ENCODE data around the gene LHB. TPM values are rescaled to one million over a fixed set of nuclear protein-coding genes. Genes with fewer than 3 reads are reported as not detected.

Gene LHB
- total and polyA plus RNA-seq, 2 of the 4 experiments (the other 2 are of a cell fraction): not detected

DNA sequence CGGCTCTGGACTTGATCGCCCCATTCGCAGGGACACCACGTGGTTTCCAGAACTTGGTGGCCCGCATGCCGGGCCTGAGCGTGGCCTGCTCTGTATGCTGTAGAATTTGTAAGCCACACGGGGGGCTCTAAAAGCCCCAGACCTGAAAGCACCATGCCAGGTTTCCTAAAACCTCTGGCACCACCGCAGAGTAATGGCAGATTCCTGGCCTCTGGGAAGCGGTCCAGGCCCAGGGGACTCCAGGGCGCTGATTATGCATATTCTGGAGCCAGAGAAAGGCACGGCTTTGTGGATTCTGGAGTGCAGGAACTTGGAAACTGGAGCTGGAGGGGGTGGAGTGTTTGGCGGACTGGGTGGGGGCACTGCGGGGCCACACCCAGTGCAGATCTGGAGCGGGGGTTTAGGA lies 48.1 kb downstream of the LHB start:
- Histone ChIP-seq H3K9me3 (ENCODE audit: control insufficient read depth, insufficient read depth, low read length) (no peaks in the 10 kb centered on the region), H3K36me3 (ENCODE audit: control insufficient read depth, insufficient read depth, low read length) (peaks cover 33% of the 10 kb centered on the region), H3K27me3 (ENCODE audit: control insufficient read depth, insufficient read depth, low read length) (no peaks in the 10 kb centered on the region), H3K9ac (ENCODE audit: low read depth, low read length) (no peak overlapping the region), H4K8ac (ENCODE audit: low read depth in 2 of 2, low read length in 2 of 2) (no peak overlapping the region), H2BK120ac (ENCODE audit: low read depth, low read length) (no peak overlapping the region), H2AK9ac (replicated peaks; ENCODE audit: low read depth, low read length, poor library complexity) (no peak overlapping the region), H2BK20ac (ENCODE audit: low read depth, low read length) (no peak overlapping the region), H3K79me1 (ENCODE audit: low read depth in 1 of 2, low read length in 2 of 2) (peaks cover 0 to 39% of the 10 kb centered on the region in 2 experiments; a peak in 3 of 4 replicates), H3K4ac (ENCODE audit: low read depth, low read length) (no peak overlapping the region), H3K27ac (ENCODE audit: insufficient read depth, low read length) (no peak overlapping the region), H4K20me1 (ENCODE audit: insufficient read depth, low read length) (peaks cover 45% of the 10 kb centered on the region), H3K4me3 (ENCODE audit: insufficient read depth, low read depth, low read length) (no peak overlapping the region), H3K18ac (ENCODE audit: low read depth, low read length) (no peak overlapping the region), H3K23ac (ENCODE audit: low read depth, low read length) (no peak overlapping the region), H2BK15ac (ENCODE audit: low read depth, low read length) (no peak overlapping the region), H4K91ac (ENCODE audit: insufficient read depth, low read depth, low read length) (no peak overlapping the region), H3K4me2 (ENCODE audit: low read depth, low read length) (no peak overlapping the region), H3K56ac (ENCODE audit: extremely low read depth, insufficient read depth, low read length) (no peak overlapping the region), H3K9me1 (ENCODE audit: insufficient read depth, low read length) (peaks cover 11% of the 10 kb centered on the region), H3K14ac (replicated peaks; ENCODE audit: low read depth, low read length) (no peak overlapping the region), H3K4me1 (ENCODE audit: control insufficient read depth, insufficient read depth, low read length) (peaks cover 9% of the 10 kb centered on the region), H2AK5ac (ENCODE audit: low read depth, low read length) (no peak overlapping the region), H2AFZ (replicated peaks; ENCODE audit: low read length, poor library complexity) (no peak overlapping the region), H2BK5ac (ENCODE audit: low read depth, low read length, poor library complexity, severe bottlenecking) (no peak overlapping the region), H4K5ac (ENCODE audit: low read depth, low read length) (no peak overlapping the region)
- DNase-seq (no peak), ATAC-seq (ENCODE audit: low read depth) (no peak)
- in situ Hi-C loops (cut with MboI; ENCODE audit: low sequenced_read_pairs): loop anchor here (10.0 kb wide), 1 partner anchor 324 kb away; the partner anchor contains the start of gene CA11
- no TSS peak for BruUV-seq (replicated peaks)
- POLR2A ChIA-PET (ENCODE audit: unreplicated experiment): no interaction called here
- intact Hi-C loops (cut with micrococcal nuclease): loop anchor here (10.0 kb wide), 1 partner anchor 324 kb away; the partner anchor contains the start of gene CA11
- no peak for TF ChIP-seq MXI1 (IDR thresholded peaks at IDR 0.05; ENCODE audit: borderline replicate concordance, low read depth, low read length)
- no peak for TF ChIP-seq MAFK (IDR thresholded peaks at IDR 0.05; ENCODE audit: low read depth, low read length)
- no peak for TF ChIP-seq NFE2L2 (IDR thresholded peaks at IDR 0.05; ENCODE audit: low read depth, low read length)
- TF ChIP-seq, protein P1, sequence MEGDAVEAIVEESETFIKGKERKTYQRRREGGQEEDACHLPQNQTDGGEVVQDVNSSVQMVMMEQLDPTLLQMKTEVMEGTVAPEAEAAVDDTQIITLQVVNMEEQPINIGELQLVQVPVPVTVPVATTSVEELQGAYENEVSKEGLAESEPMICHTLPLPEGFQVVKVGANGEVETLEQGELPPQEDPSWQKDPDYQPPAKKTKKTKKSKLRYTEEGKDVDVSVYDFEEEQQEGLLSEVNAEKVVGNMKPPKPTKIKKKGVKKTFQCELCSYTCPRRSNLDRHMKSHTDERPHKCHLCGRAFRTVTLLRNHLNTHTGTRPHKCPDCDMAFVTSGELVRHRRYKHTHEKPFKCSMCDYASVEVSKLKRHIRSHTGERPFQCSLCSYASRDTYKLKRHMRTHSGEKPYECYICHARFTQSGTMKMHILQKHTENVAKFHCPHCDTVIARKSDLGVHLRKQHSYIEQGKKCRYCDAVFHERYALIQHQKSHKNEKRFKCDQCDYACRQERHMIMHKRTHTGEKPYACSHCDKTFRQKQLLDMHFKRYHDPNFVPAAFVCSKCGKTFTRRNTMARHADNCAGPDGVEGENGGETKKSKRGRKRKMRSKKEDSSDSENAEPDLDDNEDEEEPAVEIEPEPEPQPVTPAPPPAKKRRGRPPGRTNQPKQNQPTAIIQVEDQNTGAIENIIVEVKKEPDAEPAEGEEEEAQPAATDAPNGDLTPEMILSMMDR (conservative IDR thresholded peaks at IDR 0.05; ENCODE audit: low read depth, low read length): no peak
- TF ChIP-seq CHD1 (IDR thresholded peaks at IDR 0.05; ENCODE audit: low read depth, low read length): no peak
- TF ChIP-seq FOS (IDR thresholded peaks at IDR 0.05; ENCODE audit: low read depth, low read length): no peak
- TF ChIP-seq CEBPB (IDR thresholded peaks at IDR 0.05; ENCODE audit: low read depth, low read length): no peak
- WGBS, 2 experiments (ENCODE audit: extremely low coverage in 2 of 2, insufficient read length in 1 of 2): 95% methylated on average over 11 of the region's 15 CpGs; no CpG with 5 or more reads in 1 of the 2 experiments
- dilution Hi-C loops (cut with HindIII; ENCODE audit: low sequenced_read_pairs, unreplicated experiment): no loop called here
- CTCF ChIA-PET: no interaction called here

Measured in IMR-90 (cell line).